GM18867 (cell line): ENCODE results near the gene KAT6B.

ENCODE experiments used
- ATAC-seq: cut with Tn5 transposase; IDR thresholded peaks from one replicate; pipeline ENCODE4 v1.9.1; 2021; ENCODE audit warnings: mild to moderate bottlenecking, moderate library complexity; ENCODE audit not compliant: unreplicated experiment

The KAT6B gene

DNA sequence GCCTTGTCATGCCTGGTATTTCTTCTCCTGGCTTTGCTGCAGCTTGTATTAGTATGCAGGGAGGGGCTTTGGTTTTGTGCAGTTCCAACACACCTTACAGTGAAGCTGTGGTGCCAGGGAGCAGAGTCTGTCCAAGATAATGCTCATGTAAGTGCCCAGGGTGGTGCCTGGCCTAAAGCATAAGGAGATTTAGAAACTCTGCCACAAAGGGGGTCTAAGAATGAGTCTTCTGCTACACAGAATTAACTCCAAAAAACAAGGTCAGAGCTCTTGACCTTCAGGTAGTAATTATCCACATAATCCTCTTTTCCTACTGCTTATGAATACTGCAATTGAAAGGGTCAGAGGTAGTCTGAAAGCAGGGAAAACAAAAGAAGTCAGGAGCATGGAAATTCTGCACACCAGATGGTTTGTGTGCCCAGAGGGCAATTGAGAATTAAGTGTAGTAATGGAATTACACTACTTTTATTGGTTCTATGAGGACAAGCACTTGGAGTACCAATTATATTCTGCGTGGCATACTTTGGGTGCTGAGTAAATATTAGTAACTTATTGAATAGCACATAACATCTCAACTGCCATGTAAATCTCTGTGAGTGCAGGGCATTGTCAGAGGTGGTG, 121.5 kb downstream of the KAT6B start:
- no peak for ATAC-seq

DNA sequence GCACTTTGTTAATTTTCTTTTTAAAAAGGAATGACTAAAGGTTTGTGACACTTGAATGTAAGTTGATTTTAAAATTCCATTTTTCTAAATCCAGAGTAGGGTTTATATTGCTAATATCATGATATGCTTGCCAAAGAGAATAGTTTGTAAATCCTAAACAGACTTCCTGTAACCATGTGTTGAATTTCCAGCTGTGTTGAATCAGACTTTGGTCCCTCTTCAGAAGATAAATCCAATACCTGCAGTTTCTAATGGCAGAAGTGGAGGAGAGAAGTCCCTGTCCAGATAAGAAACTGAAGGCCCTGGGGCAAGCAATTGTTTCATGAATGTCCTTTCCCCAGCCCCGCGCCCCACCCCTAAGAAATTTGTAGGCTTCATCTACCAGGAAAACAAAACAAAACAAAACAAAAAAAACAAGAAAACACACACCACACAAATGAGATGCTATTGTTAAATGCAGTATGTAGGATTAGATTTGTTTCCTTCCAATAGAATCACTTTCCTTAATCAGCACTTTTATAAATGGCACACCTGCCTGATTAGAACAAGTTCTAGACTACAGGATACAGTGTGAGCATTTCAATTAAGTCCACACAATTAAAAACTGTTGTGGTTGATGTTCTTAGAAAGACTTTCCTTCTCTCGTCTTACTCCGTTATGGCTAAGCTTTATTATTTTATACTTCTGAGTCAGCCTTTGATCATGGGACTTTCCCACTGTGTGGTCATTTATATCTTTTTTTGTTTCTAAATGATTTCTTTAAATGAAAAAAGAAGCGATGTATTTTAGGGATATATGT, 122.8 kb downstream of the KAT6B start:
- ATAC-seq: no peak

DNA sequence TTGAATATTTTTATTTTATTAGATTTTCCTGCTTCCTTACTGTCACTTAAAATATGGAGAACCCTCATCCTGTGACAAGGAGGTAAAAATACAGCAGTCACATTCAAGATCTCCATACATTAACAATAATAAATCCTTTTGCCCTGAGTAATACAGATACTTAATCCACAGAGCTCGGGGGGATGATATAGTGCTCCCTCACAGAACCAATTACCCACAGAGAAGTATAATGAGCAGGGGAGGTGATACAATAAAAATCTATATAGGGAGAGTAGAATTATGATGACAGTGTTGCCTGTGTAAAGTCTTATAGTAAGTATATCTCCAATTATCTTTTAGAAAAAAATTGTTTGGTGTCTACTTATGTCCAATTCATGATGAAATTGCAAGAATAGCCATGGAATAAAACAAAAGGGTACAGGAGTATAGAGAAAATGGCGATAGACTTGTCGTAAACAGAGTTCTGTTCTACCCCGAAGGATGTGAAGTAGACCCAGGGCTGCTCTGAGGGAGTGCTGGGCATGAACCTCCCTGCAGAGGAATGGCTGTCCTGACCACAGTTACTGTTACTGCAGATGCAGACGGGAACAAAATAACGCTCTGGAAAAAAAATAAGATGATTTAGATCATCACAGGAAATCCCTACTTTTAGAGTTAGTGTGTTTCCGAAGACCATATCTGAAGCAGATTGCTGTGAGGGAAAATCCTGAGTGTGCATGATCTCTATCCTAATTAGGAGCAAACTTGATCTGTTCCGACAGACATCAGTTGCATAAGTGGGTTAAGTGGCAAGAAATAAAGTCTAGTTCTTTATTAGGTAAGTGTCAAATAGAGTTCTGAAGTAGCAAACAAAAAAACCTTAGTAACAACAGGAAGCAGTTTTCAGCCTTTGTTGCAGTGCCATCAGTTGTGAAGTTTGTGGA, 123.7 kb downstream of the KAT6B start:
- ATAC-seq: no peak

DNA sequence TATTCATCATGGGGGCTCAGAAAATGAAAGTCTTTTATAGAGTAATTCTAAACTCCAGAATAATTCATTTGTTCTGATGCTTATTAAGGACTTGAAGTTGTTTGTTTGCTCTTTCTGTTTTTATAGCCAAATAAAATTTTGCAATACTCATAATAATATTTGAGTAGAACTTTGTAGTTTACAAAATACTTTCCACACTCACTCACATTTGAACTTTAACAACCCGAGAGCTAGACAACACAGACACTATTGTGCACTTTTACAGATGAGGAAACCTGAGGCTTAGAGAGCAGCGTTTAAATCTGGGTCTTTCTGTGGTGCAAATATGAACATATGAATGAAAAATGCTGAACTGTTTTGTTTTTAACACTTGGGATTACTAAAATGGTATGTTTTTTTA, 126.8 kb downstream of the KAT6B start:
- ATAC-seq: no peak

DNA sequence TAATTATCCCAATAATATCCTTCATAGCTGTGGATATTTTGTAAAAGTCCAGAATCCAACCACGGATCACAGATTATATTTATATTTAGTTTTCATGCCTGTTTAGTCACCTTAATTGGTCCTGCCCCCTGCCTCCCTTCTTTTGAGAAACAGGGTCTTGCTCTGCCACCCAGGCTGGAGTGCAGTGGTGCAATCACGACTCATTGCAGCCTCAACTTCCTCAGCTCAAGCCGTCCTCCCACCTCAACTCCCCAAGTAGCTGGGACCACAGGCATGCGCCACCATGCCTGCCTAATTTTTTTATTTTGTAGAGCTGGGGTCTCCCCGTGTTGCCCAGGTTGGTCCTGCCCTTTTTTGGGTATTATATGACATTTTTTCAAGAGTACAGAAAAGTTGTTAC, 129.4 kb downstream of the KAT6B start:
- no peak for ATAC-seq

DNA sequence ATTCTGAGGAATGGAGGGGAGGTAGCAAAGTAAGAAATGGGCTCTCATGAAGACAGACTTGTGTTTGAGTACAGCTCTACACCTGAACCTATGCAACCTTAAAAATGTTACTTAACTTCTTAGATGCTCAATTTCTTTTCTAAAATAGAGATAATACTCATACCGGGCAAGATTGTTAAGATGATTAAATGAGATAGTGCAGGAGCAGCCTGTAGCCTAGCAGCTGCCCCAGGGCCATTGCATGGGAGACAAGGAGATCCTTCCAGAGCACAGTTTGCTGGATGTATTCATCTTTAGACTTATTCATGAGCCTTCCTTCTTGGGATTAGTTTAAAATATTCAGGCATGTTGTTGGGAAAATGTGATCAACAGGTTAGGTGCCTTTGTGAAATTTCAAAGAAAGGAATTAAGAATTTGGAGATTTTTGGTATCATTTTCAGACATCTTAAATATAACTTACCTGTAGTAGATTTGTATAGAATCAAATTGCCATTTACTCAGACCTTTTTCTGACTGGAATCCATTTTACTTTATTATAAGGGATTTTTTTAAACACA, 130.2 kb downstream of the KAT6B start:
- no peak for ATAC-seq

DNA sequence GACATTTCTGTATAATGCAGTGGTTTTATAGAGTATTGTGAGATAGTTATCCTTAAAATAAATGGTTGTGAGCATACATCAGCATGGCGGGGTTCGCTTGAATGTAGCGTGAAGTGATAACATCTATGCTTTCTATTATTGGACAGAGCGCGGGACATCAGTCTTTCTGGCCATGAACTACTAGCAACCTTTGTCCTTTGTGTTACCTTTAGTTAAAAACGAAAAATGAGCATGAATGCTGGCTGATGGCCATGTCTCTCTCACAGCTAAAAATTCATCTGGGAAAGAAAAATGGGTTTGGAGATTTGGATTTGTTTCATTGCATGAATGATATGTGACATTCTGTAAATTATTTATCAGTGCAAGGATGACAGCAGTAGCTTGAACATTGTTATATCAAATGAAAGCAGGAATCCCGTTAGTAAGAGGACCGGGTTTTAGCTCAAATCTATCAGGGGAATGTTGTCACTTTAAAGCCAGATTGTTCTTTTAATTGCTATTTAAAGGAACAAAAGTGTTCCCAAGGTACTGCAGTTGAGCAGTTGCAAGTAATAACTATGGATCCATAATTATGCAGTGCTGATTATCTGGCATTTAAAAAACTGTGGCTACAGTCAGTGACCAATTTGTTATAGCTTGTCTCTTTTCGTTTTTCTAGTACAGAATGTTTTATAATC, 131.0 kb downstream of the KAT6B start:
- ATAC-seq: no peak

DNA sequence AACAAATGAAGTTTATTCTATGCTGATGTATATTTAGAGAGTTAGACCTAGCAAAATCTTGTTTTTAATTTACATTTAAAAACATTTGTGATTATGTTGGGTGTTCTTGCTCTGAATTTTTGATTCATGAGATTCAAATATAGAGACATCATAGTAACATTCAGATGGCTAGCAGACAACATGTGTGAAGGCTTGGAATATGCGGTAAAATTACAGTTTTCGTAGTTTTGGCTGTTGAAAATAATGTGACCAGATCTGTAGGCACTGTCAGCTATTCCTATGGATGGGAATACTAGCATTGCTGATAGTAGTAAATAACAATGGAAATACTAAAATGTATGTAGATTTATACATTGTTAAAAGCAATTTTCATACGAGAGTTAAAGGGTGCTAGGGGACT, 131.9 kb downstream of the KAT6B start:
- no peak for ATAC-seq

DNA sequence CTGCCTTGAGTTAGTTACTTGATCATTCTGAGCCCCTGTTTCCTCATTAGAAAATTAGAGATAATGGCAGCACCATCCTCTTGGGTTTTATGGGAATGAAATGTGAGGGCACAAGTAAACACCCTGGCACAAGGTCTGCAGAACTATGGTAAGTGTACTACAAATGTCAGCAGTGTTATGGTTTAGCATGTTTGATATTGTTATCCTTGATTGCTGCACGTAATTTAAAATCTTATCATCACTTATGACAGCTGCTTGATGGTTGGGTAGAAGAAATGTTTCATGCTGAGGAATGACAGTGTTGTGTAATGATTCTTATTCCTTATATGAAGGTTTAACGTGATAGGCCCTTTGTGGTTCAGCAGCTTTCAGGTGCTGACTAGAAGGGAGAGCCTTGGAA, 134.3 kb downstream of the KAT6B start:
- no peak for ATAC-seq

DNA sequence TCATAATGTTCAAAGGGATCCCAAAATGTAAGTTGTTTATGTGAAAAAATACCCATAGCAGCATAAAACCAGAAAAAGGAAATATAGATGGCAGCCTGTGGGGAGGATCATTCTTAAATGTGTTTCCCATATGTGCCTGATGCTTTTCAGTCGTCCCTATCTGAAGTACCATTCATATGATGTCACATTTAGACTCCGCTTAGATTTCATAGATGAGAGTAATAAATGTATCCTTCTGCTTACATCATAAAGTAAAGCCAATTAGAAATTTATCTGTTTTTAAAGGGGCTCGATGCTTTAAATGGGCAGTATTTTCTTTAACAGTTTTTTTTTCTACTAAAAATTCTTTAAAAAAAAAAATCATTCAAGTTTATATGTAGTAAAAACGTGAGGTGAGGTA, 136.1 kb downstream of the KAT6B start:
- no peak for ATAC-seq

DNA sequence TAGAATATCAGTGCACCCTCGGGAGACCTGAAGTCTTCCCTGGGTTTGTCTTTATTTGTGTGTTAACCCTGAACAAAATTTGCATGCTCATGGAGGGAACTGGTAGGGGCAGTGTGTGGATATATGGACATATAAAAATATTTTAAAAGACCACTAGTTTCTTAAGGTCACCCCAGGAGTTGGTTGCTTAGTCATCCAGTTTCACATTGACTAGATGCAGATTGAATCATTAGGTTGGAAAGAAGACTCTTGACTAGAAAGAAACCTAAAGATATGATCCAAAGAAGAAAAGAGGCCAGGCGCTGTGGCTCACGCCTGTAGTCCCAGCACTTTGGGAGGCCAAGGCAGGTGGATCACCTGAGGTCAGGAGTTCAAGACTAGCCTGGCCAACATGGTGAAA, 137.1 kb downstream of the KAT6B start:
- peak; percentile 64 for ATAC-seq

DNA sequence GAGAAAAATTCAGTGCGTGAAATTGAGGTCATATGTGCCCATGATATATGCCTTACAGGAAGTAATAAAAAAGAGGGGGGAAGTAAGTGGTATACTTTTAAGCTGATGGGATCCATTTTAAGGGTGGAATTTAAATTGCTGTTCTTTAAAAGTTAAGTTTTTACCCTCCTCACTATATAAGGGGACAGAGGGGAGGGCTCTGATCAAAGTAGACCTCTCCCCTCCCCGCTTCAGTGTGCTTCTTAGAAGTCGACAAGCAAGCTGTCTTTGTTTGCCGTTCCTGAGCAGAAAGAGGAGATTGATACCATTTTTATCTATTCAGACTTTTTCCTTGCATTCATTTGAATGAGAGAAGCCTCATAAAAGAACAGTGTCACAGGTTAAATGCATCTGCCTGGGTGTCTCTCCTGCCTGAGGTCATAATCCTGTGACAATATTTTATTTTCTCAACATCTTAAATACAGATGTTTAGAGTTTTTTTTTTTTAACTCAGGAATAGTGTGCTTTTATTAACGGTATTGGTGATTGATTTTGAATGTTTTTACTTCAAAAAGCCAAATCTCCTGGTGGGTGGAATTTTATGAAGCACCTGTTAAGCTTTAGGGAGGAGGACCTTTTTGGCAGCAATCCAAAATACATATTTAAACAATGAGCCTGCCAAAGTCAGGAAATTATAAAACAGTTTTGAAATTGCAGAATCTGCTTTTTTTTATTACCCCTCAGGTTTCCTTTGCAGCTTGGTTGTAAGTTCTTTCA, 141.7 kb downstream of the KAT6B start:
- no peak for ATAC-seq

DNA sequence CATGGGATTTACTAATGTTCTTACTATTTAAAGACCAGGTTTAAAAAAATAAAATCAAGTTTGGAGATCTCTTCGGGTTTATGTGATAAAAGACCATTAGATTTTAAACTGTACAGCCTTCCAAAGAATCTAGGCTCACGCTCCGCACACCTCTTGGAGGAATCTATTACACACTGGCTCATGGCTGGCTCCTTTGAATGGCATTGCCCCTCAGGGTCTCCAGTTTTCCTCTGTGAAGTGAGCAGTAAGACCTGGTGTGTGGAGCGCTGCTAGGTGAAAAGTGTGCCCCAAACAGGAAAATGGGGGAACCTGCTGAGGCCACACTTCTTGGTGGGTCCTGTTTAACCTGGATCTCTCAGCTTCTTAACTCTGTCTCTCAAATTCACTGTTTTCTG, 142.3 kb downstream of the KAT6B start:
- no peak for ATAC-seq

DNA sequence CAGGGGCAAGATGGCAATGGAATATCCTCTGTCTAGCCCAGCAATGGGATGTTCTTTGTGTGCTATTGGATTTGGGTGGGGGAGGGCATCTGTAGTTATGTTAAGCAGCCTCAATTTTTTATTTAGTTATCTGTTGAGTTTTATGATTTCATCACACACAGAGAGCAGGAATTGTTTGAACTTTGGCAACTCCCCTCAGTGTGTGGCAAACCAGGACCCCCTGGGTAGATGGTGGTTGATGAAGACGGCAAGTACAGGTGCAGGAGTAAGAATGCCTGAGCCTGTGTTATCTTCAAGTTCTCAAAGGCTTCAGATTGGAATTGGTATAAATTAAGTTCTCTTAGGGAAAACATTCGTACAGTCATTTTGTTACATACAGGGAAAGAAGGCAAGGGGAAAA, 142.7 kb downstream of the KAT6B start:
- ATAC-seq: no peak

DNA sequence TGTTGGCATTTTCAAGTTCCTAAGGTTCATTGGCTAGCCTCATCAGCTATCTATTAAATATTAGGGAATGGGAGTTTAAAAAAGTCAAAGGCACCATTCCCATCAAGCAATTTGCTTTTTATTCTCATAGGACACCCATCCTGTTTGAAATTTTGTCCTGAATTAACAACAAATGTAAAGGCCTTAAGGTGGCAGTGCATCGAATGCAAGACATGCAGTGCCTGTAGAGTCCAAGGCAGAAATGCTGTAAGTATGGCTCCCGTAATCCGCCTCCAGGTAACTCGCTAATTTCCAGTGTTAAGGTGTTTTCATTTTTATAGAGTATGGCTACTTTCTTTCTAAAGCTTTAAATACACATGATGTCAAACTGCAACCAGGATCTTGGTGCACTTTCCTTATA, 143.1 kb downstream of the KAT6B start:
- no peak for ATAC-seq

DNA sequence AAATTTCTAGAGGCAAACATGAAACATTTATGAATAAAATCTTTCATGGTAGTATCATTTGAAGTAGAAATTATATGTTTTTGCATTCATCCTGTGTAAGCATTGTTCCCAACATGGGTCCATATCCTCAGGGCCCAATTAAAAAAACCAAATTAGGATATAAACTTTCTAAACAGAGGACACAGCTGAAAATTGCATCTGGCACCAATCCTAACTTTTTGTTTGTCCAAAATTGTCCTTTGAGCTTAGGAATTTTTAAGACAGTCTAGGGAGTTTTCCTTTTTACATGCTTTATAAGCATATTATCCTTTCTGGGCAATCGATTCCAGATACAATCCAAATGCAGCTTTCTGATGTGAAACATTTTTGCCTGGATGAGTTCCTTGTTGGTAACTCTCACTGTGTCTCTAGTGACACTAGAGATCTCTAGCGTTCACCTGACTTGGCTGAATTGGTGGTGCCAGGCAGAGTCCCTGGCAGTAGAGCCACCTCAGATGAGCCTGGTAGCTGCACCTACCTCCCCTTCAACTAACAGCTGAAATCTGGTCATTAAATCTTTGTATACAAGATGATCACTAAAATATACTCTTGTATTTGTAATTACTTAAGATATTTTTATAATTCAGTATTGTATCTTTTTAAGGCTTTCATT, 147.5 kb downstream of the KAT6B start:
- ATAC-seq: no peak

DNA sequence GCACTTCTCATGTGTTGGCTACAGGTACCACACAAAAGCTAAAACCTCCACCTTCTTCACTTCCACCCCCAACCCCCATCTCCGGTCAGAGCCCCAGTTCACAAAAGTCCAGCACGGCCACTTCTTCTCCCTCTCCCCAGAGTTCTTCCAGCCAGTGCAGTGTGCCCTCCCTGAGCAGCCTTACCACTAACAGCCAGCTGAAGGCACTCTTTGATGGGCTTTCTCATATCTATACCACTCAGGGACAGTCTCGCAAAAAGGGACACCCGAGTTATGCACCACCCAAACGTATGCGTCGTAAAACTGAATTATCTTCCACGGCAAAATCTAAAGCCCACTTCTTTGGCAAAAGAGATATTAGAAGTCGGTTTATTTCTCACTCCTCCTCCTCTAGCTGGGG, 149.4 kb downstream of the KAT6B start:
- ATAC-seq: no peak

DNA sequence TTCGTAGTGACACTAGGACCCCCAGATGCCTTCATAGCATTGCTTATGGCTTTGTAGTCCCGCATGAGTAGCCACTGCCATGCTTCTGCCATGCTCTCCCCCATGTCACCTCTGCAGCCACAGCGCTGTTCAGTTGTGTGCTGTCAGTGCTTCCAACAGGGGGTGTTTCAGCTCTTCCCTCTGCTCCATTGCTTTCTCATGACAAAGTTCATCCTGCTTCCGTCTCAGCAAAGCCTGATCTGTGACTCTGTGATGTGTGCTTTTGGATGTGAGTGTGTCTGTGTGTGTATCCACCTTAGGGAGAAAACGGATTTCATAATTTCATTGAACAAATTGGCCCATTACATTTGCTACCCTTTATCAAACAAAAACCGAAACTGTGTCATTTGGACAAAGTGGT, 150.2 kb downstream of the KAT6B start:
- no peak for ATAC-seq

DNA sequence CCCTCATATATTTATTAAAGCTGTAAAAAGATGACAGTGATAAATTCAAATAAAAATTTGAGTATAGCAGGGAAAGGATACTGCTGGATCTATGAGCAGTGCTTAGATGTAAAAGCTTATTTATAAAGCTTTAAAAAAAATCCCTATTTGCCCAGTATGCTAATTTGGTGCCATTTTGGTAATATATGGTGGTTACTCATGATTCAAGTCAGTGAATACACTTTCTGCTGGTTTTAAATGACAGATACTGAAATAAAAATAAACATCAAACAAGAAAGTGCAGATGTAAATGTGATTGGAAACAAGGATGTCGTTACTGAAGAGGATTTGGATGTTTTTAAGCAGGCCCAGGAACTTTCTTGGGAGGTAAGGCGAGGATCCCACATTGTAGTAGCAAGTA, 150.7 kb downstream of the KAT6B start:
- no peak for ATAC-seq
